Astrocyte of the cerebellum (primary cell): ENCODE measurements around the gene BMAL1.
A peak's percentile ranks its signal among the peaks of the same experiment; 100 is the strongest.

ENCODE experiments used
- DNase-seq: peaks from one replicate; pipeline ENCODE4 v3.0.0-alpha.2; 2011; ENCODE audit warnings: low read depth
- H3K4me3 ChIP-seq: 2 replicates; pipeline ENCODE4 v1.5.1; 2011; ENCODE audit warnings: mild to moderate bottlenecking, low read depth, low read length, moderate library complexity
- CTCF ChIP-seq: IDR thresholded peaks from 2 replicates; pipeline ENCODE4 v1.5.1; 2012; ENCODE audit warnings: low read length, low read depth, moderate library complexity, mild to moderate bottlenecking; ENCODE audit errors: missing control alignments
- in situ Hi-C: cut with HindIII; loops from 2 replicates; pipeline ENCODE4 v1.10.0; 2017; ENCODE audit warnings: low sequenced_read_pairs

BMAL1 gene

DNA sequence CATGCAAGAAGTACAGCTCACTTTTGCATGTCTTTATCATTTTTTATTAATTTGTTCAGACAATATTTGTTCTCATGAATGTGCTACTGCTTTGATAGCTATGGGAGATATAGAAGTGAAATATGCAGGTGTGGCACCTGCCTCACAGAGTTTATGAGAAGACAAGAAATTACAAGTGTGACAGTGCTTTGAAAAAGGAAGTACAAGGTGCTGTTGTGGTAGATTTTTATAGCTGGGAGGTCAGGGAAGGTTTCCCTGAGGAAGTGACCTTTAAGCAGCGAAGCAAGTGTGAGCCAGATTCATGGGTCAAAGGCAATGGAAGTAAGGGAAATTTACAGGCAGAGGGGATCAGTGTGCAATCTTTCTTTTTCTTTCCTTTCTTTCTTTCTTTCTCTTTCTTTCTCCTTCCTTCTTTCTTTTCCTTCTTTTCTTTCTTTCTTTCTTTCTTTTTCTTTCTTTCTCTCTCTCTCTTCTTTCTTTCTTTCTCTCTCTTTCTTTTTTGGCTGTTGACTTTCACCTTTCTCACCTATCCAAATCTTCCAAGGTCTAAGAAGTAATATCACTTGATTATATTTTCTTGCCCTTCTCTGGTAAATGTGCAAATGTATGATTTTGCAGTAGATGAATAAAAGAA is 6.4 kb upstream of the BMAL1 start:
- DNase-seq: no peak
- in situ Hi-C loops: no loop called here
- no peak for TF ChIP-seq CTCF
- no peak overlapping the region for H3K4me3 ChIP-seq

GRCh38 chr11:13276454-13276831 is 1.1 kb upstream of the BMAL1 start:
- in situ Hi-C loops: no loop called here
- peak overlapping the region; percentile 83 for H3K4me3 ChIP-seq
- no peak for TF ChIP-seq CTCF
- no peak for DNase-seq

GRCh38 chr11:13276832-13277767 is 490 bp upstream of the BMAL1 start:
- TF ChIP-seq CTCF: no peak
- DNase-seq: peak; percentile 92
- H3K4me3 ChIP-seq: peak overlapping the region; percentile 83
- in situ Hi-C loops: no loop called here

GRCh38 chr11:13278609-13279486 is 1.3 kb downstream of the BMAL1 start:
- TF ChIP-seq CTCF: no peak

GRCh38 chr11:13279487-13279834 is 1.9 kb downstream of the BMAL1 start:
- no peak for TF ChIP-seq CTCF

More at GRCh38 chr11:13278609-13279486, 1.3 kb downstream of the BMAL1 start:
- in situ Hi-C loops: no loop called here
- DNase-seq: no peak
- peak overlapping the region; percentile 83 for H3K4me3 ChIP-seq

GRCh38 chr11:13280092-13280722 is 2.6 kb downstream of the BMAL1 start:
- no peak overlapping the region for H3K4me3 ChIP-seq
- no peak for DNase-seq
- no peak for TF ChIP-seq CTCF
- in situ Hi-C loops: no loop called here

More at GRCh38 chr11:13279487-13279834, 1.9 kb downstream of the BMAL1 start:
- no peak overlapping the region for H3K4me3 ChIP-seq
- in situ Hi-C loops: no loop called here
- DNase-seq: no peak
